GM12864 (cell line): Measurements from ENCODE around the gene AK8.

Source experiments
- DNase-seq: peaks from one replicate; pipeline ENCODE4 v3.0.0-alpha.2; 2011; ENCODE audit warnings: low read depth
- H3K4me3 ChIP-seq: 2 replicates; pipeline ENCODE4 v1.5.1; 2011; ENCODE audit warnings: mild to moderate bottlenecking, low read depth, low read length, control low read depth
- CTCF ChIP-seq: IDR thresholded peaks from 2 replicates; pipeline ENCODE4 v1.5.1; 2011; ENCODE audit warnings: low read depth, mild to moderate bottlenecking, moderate library complexity, low read length, control low read depth, inconsistent platforms; ENCODE audit errors: missing control alignments

Gene AK8

GRCh38 chr9:132768932-132769905 lies 108.9 kb downstream of the AK8 start:
- peak; percentile 42 for DNase-seq
- peak overlapping the region; percentile 83 for H3K4me3 ChIP-seq
- TF ChIP-seq CTCF: peak; percentile 57

- TF ChIP-seq CTCF: no peak
- H3K4me3 ChIP-seq: no peak overlapping the region
- no peak for DNase-seq
Measured at GRCh38 chr9:132763574-132763973, 114.5 kb downstream of the AK8 start.

- no peak for TF ChIP-seq CTCF
- no peak overlapping the region for H3K4me3 ChIP-seq
- DNase-seq: no peak
Measured at GRCh38 chr9:132762896-132763295, 115.2 kb downstream of the AK8 start.

- no peak overlapping the region for H3K4me3 ChIP-seq
- DNase-seq: no peak
- no peak for TF ChIP-seq CTCF
Measured at GRCh38 chr9:132761602-132762001, 116.5 kb downstream of the AK8 start.

GRCh38 chr9:132760057-132760456 lies 118.0 kb downstream of the AK8 start:
- no peak for TF ChIP-seq CTCF
- H3K4me3 ChIP-seq: no peak overlapping the region
- DNase-seq: no peak

GRCh38 chr9:132757016-132757415 lies 121.1 kb downstream of the AK8 start:
- no peak overlapping the region for H3K4me3 ChIP-seq
- DNase-seq: no peak
- TF ChIP-seq CTCF: no peak
